Measurements from ENCODE around the gene PRR14. TPM values are rescaled to one million over a fixed set of nuclear protein-coding genes. Genes with fewer than 3 reads are reported as not detected.

Gene PRR14
- total and polyA plus RNA-seq, 3 experiments from 2014 or later = 29.7 to 92.5 (median 87.5) TPM

GRCh38 chr16:30669026-30669902, 18.5 kb downstream of the PRR14 start:
- H3K4me3 Mint-ChIP-seq = no peak overlapping the region
- ChIA-PET CTCF (interaction anchor here (1.1 kb wide), 1 partner anchor 40 kb away, joined by 3 read pairs; no protein-coding TSS in a partner anchor), POLR2A (interaction anchor here (0.7 kb wide), 1 partner anchor 10 kb away, joined by 4 read pairs; no protein-coding TSS in a partner anchor)
- no peaks in the 10 kb centered on the region for H3K27me3 Mint-ChIP-seq
- peaks cover 8 to 63% (median 12%) of the 10 kb centered on the region in 3 donors for H3K36me3 Mint-ChIP-seq
- Histone ChIP-seq H3K27me3 (ENCODE audit: insufficient read depth, low read length, poor library complexity, severe bottlenecking) (no peaks in the 10 kb centered on the region), H3K4me1 (ENCODE audit: insufficient read depth, low read length) (no peaks in the 10 kb centered on the region), H3K9me3 (ENCODE audit: low read length) (no peaks in the 10 kb centered on the region), H3K4me3 (ENCODE audit: low read length) (no peak overlapping the region), H3K36me3 (ENCODE audit: insufficient read depth, low read length) (peaks cover 32% of the 10 kb centered on the region), H3K27ac (ENCODE audit: low read depth, low read length) (no peak overlapping the region)
- H3K27ac Mint-ChIP-seq = peak overlapping the region in 1 of 8 donors; percentile 26
- peaks cover 4 to 20% (median 4%) of the 10 kb centered on the region in 3 donors for H3K4me1 Mint-ChIP-seq
- no peaks in the 10 kb centered on the region for H3K9me3 Mint-ChIP-seq
- no peak for DNase-seq

- no peak overlapping the region for H3K27ac ChIP-seq (ENCODE audit: low read depth, low read length)
- H3K4me3 ChIP-seq (ENCODE audit: low read length) = no peak overlapping the region
- H3K36me3 ChIP-seq (ENCODE audit: insufficient read depth, low read length) = peaks cover 32% of the 10 kb centered on the region
- H3K4me1 ChIP-seq (ENCODE audit: insufficient read depth, low read length) = no peaks in the 10 kb centered on the region
- Mint-ChIP-seq H3K4me1 (peaks cover 4 to 17% (median 4%) of the 10 kb centered on the region in 3 donors), H3K27ac (peak overlapping the region in 1 of 8 donors; percentile 66), H3K36me3 (peaks cover 8 to 56% (median 12%) of the 10 kb centered on the region in 3 donors), H3K4me3 (no peak overlapping the region), H3K9me3 (no peaks in the 10 kb centered on the region), H3K27me3 (no peaks in the 10 kb centered on the region)
- ChIA-PET CTCF (interaction anchor here (1.1 kb wide), 1 partner anchor 41 kb away, joined by 3 read pairs; no protein-coding TSS in a partner anchor), POLR2A (no interaction called here)
- no peaks in the 10 kb centered on the region for H3K9me3 ChIP-seq (ENCODE audit: low read length)
- DNase-seq = no peak
- H3K27me3 ChIP-seq (ENCODE audit: insufficient read depth, low read length, poor library complexity, severe bottlenecking) = no peaks in the 10 kb centered on the region
These were observed 19.4 kb downstream of the PRR14 start for GRCh38 chr16:30669903-30670824.

- Mint-ChIP-seq H3K36me3 (peaks cover 0 to 14% (median 0%) of the 10 kb centered on the region in 3 donors), H3K4me1 (no peaks in the 10 kb centered on the region), H3K4me3 (no peak overlapping the region), H3K27me3 (no peaks in the 10 kb centered on the region), H3K9me3 (no peaks in the 10 kb centered on the region), H3K27ac (no peak overlapping the region)
- ChIA-PET CTCF (no interaction called here), POLR2A (no interaction called here)
- no peak for DNase-seq
- H3K4me3 ChIP-seq (ENCODE audit: low read length) = no peak overlapping the region
- no peaks in the 10 kb centered on the region for H3K9me3 ChIP-seq (ENCODE audit: low read length)
- no peaks in the 10 kb centered on the region for H3K27me3 ChIP-seq (ENCODE audit: insufficient read depth, low read length, poor library complexity, severe bottlenecking)
- H3K36me3 ChIP-seq (ENCODE audit: insufficient read depth, low read length) = no peaks in the 10 kb centered on the region
- no peak overlapping the region for H3K27ac ChIP-seq (ENCODE audit: low read depth, low read length)
- no peaks in the 10 kb centered on the region for H3K4me1 ChIP-seq (ENCODE audit: insufficient read depth, low read length)
These were observed 24.4 kb downstream of the PRR14 start for GRCh38 chr16:30675143-30675542.

GRCh38 chr16:30677931-30678585, 27.3 kb downstream of the PRR14 start:
- CTCF ChIA-PET = interaction anchor here (1.2 kb wide), 1 partner anchor 15 kb away, joined by 3 read pairs; no protein-coding TSS in a partner anchor

GRCh38 chr16:30678586-30678970, 27.8 kb downstream of the PRR14 start:
- no peaks in the 10 kb centered on the region for H3K36me3 ChIP-seq (ENCODE audit: insufficient read depth, low read length)
- H3K27me3 ChIP-seq (ENCODE audit: insufficient read depth, low read length, poor library complexity, severe bottlenecking) = no peaks in the 10 kb centered on the region
- ChIA-PET POLR2A (no interaction called here), CTCF (interaction anchor here (1.2 kb wide), 1 partner anchor 15 kb away, joined by 3 read pairs; no protein-coding TSS in a partner anchor)
- H3K4me3 Mint-ChIP-seq = no peak overlapping the region
- DNase-seq = no peak
- H3K27me3 Mint-ChIP-seq = no peaks in the 10 kb centered on the region
- H3K4me1 Mint-ChIP-seq = no peaks in the 10 kb centered on the region
- H3K4me3 ChIP-seq (ENCODE audit: low read length) = no peak overlapping the region
- no peak overlapping the region for H3K27ac ChIP-seq (ENCODE audit: low read depth, low read length)
- H3K36me3 Mint-ChIP-seq = no peaks in the 10 kb centered on the region
- H3K9me3 ChIP-seq (ENCODE audit: low read length) = no peaks in the 10 kb centered on the region
- H3K27ac Mint-ChIP-seq = no peak overlapping the region
- no peaks in the 10 kb centered on the region for H3K9me3 Mint-ChIP-seq
- no peaks in the 10 kb centered on the region for H3K4me1 ChIP-seq (ENCODE audit: insufficient read depth, low read length)

More at GRCh38 chr16:30677931-30678585, 27.3 kb downstream of the PRR14 start:
- Mint-ChIP-seq H3K27me3 (no peaks in the 10 kb centered on the region), H3K27ac (no peak overlapping the region), H3K4me1 (no peaks in the 10 kb centered on the region), H3K4me3 (no peak overlapping the region), H3K9me3 (no peaks in the 10 kb centered on the region), H3K36me3 (no peaks in the 10 kb centered on the region)
- H3K27ac ChIP-seq (ENCODE audit: low read depth, low read length) = no peak overlapping the region
- DNase-seq = no peak
- H3K36me3 ChIP-seq (ENCODE audit: insufficient read depth, low read length) = no peaks in the 10 kb centered on the region
- H3K4me3 ChIP-seq (ENCODE audit: low read length) = no peak overlapping the region
- POLR2A ChIA-PET = no interaction called here
- no peaks in the 10 kb centered on the region for H3K4me1 ChIP-seq (ENCODE audit: insufficient read depth, low read length)
- H3K27me3 ChIP-seq (ENCODE audit: insufficient read depth, low read length, poor library complexity, severe bottlenecking) = no peaks in the 10 kb centered on the region
- H3K9me3 ChIP-seq (ENCODE audit: low read length) = no peaks in the 10 kb centered on the region

GRCh38 chr16:30680326-30680725, 29.6 kb downstream of the PRR14 start:
- no peaks in the 10 kb centered on the region for H3K27me3 ChIP-seq (ENCODE audit: insufficient read depth, low read length, poor library complexity, severe bottlenecking)
- H3K9me3 ChIP-seq (ENCODE audit: low read length) = no peaks in the 10 kb centered on the region
- ChIA-PET POLR2A (no interaction called here), CTCF (interaction anchor here (0.8 kb wide), 1 partner anchor 65 kb away, joined by 4 read pairs; no protein-coding TSS in a partner anchor)
- H3K27me3 Mint-ChIP-seq = no peaks in the 10 kb centered on the region
- H3K36me3 ChIP-seq (ENCODE audit: insufficient read depth, low read length) = no peaks in the 10 kb centered on the region
- H3K4me3 ChIP-seq (ENCODE audit: low read length) = no peak overlapping the region
- H3K4me3 Mint-ChIP-seq = no peak overlapping the region
- H3K9me3 Mint-ChIP-seq = no peaks in the 10 kb centered on the region
- no peaks in the 10 kb centered on the region for H3K4me1 ChIP-seq (ENCODE audit: insufficient read depth, low read length)
- no peaks in the 10 kb centered on the region for H3K4me1 Mint-ChIP-seq
- no peak overlapping the region for H3K27ac ChIP-seq (ENCODE audit: low read depth, low read length)
- no peaks in the 10 kb centered on the region for H3K36me3 Mint-ChIP-seq
- no peak for DNase-seq
- no peak overlapping the region for H3K27ac Mint-ChIP-seq

GRCh38 chr16:30688701-30689100, 37.9 kb downstream of the PRR14 start:
- CTCF ChIA-PET = no interaction called here
- DNase-seq = no peak
- Histone ChIP-seq H3K36me3 (ENCODE audit: insufficient read depth, low read length) (no peaks in the 10 kb centered on the region), H3K4me3 (ENCODE audit: low read length) (no peak overlapping the region), H3K4me1 (ENCODE audit: insufficient read depth, low read length) (peaks cover 4% of the 10 kb centered on the region), H3K27me3 (ENCODE audit: insufficient read depth, low read length, poor library complexity, severe bottlenecking) (no peaks in the 10 kb centered on the region), H3K9me3 (ENCODE audit: low read length) (no peaks in the 10 kb centered on the region), H3K27ac (ENCODE audit: low read depth, low read length) (no peak overlapping the region)
- Mint-ChIP-seq H3K27ac (no peak overlapping the region), H3K9me3 (no peaks in the 10 kb centered on the region), H3K4me3 (no peak overlapping the region), H3K4me1 (peaks cover 2 to 8% (median 6%) of the 10 kb centered on the region in 3 donors), H3K36me3 (no peaks in the 10 kb centered on the region), H3K27me3 (no peaks in the 10 kb centered on the region)
- POLR2A ChIA-PET = no interaction called here
